GM19099 (cell line): Measurements from ENCODE around the gene AGXT.

Experiments used
- POLR2A ChIP-seq: IDR thresholded peaks from 3 replicates; pipeline ENCODE4 v1.6.1; 2011; ENCODE audit warnings: low read depth; ENCODE audit not compliant: insufficient read length; ENCODE audit errors: extremely low read depth

AGXT gene

GRCh38 chr2:240852671-240853314 is 15.8 kb upstream of the AGXT start:
- TF ChIP-seq POLR2A, result no peak

- no peak for TF ChIP-seq POLR2A
These were observed 13.0 kb upstream of the AGXT start for GRCh38 chr2:240855670-240856069.

DNA sequence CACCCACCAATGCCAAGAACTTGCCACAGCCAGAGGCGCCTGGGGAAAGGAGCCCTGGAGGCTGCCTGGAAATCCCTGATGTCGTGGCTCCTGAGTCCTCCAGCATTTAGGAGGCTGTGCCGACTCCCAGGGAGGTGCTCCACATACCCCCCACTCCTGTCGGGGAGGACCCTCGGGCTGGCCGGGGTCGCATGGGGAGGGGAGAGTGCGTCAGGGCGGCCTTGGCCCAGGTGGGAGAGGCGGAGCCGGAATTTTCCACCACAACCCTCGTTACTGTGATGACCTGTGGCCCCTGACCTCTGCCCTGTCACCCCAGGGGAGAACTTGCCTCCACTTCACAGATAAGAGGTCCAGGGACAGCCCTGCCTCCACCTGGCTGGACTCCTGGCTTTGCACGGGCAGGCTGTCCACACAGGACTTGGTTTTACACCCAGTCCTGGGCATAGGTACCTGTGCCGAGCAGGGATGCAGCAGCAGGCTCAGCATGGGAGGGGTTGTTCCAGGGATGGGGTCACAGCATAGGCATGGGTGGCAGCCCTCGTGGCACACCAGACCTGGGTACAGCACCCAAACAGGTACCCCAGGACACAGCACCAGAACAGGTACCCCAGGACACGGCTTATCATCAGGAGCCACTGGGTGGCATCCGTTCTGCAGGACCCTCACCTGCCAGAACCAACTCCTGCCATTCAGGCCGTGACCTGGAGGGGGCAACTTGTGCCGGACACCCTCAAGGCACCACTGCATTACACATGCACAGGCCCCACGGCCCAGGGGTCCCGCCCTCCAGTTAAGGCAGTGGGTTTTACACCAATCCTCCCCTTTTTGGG is 12.3 kb upstream of the AGXT start:
- no peak for TF ChIP-seq POLR2A

GRCh38 chr2:240857039-240858008 is 11.3 kb upstream of the AGXT start:
- TF ChIP-seq POLR2A, result no peak

- TF ChIP-seq POLR2A, result no peak
These were observed 10.3 kb upstream of the AGXT start for GRCh38 chr2:240858321-240858720.

GRCh38 chr2:240858871-240859270 is 9.8 kb upstream of the AGXT start:
- TF ChIP-seq POLR2A, result no peak

DNA sequence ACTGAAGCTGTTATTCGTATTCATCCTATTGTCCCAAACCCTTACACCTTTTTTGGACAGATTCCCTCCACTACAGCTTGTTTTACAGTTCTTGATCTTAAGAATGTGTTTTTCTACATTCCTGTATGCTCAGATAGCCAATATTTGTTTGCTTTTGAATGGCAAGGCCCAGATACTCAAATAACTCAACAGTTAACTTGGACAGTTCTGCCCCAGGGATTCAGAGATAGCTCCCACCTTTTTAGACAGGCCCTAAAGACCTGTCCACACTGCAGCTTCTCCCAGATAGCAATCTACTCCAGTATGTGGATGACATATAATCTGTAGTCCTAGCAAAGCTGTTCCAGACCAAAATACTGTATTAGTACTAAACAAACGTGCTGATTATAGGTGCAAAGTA is 7.1 kb upstream of the AGXT start:
- no peak for TF ChIP-seq POLR2A

GRCh38 chr2:240864475-240864874 is 4.1 kb upstream of the AGXT start:
- no peak for TF ChIP-seq POLR2A

GRCh38 chr2:240865391-240865790 is 3.2 kb upstream of the AGXT start:
- no peak for TF ChIP-seq POLR2A

GRCh38 chr2:240869109-240869955 is 708 bp downstream of the AGXT start:
- TF ChIP-seq POLR2A, result no peak

DNA sequence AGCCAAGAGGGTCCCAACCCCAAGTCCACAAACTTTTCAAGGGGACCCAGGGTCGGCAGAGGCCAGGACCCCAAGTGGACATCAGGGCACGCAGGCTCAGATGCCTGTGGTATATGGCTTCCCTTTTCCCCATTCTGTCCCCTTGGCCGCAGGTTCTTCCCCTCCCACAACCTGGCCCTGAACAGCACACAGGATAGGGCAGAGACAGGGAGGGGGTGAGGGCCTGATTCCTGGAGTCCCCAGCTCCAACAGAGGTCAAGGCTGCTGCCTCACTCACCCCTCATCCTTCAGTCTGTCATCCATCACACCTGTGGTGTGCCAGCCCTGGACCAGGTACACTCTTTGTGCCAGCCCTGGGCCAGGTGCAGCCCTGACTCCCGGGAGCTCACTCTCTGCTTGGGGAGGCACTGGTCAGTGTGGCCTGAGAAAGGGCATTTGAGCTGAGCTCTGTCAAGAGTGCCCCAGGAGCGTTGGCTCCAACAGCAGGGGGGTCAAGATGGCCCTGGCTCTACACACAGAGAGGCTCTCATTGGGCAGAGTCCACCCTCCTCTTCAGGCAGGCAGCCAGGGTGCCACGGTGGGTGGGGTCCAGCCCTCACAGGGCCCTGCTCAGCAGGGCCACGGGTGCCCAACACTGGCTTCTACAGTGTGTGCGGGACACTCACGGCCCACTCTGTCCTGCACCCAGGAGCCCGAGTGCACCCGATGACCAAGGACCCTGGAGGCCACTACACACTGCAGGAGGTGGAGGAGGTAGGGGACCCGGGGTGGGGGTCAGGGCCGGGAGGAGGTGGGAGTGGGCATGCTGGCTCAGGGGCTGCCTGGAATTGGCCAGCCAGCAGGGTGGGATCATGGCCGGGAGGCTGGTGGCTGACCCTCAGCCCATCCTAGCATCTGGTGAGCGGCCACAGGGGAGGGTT is 1.6 kb downstream of the AGXT start:
- no peak for TF ChIP-seq POLR2A

- TF ChIP-seq POLR2A, result no peak
These were observed 2.7 kb downstream of the AGXT start for GRCh38 chr2:240871071-240871958.
